ENCODE measurements around the gene CPA3. TPM values are rescaled to one million over a fixed set of nuclear protein-coding genes. Genes with fewer than 3 reads are reported as not detected.

Gene CPA3
- total RNA-seq, 1 experiment from 2014 or later, result not detected

- Mint-ChIP-seq H3K27ac (ENCODE audit: unreplicated experiment) (no peak overlapping the region), H3K27me3 (ENCODE audit: unreplicated experiment) (no peaks in the 10 kb centered on the region), H3K4me1 (ENCODE audit: low read depth, unreplicated experiment) (peaks cover 9% of the 10 kb centered on the region), H3K4me3 (ENCODE audit: low read depth, unreplicated experiment) (no peak overlapping the region), H3K9me3 (ENCODE audit: low read depth, unreplicated experiment) (peaks cover 3% of the 10 kb centered on the region), H3K36me3 (ENCODE audit: insufficient read depth, unreplicated experiment) (no peaks in the 10 kb centered on the region)
- CTCF ChIA-PET, result no interaction called here
- no TSS peak for BruUV-seq (replicated peaks)
- intact Hi-C loops (cut with micrococcal nuclease; ENCODE audit: unreplicated experiment), result no loop called here
- no peak for TF ChIP-seq CTCF (IDR thresholded peaks at IDR 0.05; ENCODE audit: unreplicated experiment)
- DNase-seq, result no peak
Measured at GRCh38 chr3:148922467-148922866, 57.4 kb downstream of the CPA3 start.

GRCh38 chr3:148923592-148923991, 58.5 kb downstream of the CPA3 start:
- no peaks in the 10 kb centered on the region for H3K36me3 Mint-ChIP-seq (ENCODE audit: insufficient read depth, unreplicated experiment)
- peaks cover 9% of the 10 kb centered on the region for H3K4me1 Mint-ChIP-seq (ENCODE audit: low read depth, unreplicated experiment)
- H3K27ac Mint-ChIP-seq (ENCODE audit: unreplicated experiment), result no peak overlapping the region
- CTCF ChIA-PET, result no interaction called here
- no peaks in the 10 kb centered on the region for H3K27me3 Mint-ChIP-seq (ENCODE audit: unreplicated experiment)
- H3K9me3 Mint-ChIP-seq (ENCODE audit: low read depth, unreplicated experiment), result peaks cover 3% of the 10 kb centered on the region
- no peak for DNase-seq
- no TSS peak for BruUV-seq (replicated peaks)
- TF ChIP-seq CTCF (IDR thresholded peaks at IDR 0.05; ENCODE audit: unreplicated experiment), result no peak
- intact Hi-C loops (cut with micrococcal nuclease; ENCODE audit: unreplicated experiment), result no loop called here
- H3K4me3 Mint-ChIP-seq (ENCODE audit: low read depth, unreplicated experiment), result no peak overlapping the region

- Mint-ChIP-seq H3K36me3 (ENCODE audit: insufficient read depth, unreplicated experiment) (no peaks in the 10 kb centered on the region), H3K9me3 (ENCODE audit: low read depth, unreplicated experiment) (peaks cover 3% of the 10 kb centered on the region), H3K27ac (ENCODE audit: unreplicated experiment) (no peak overlapping the region), H3K4me1 (ENCODE audit: low read depth, unreplicated experiment) (peaks cover 9% of the 10 kb centered on the region), H3K4me3 (ENCODE audit: low read depth, unreplicated experiment) (no peak overlapping the region), H3K27me3 (ENCODE audit: unreplicated experiment) (no peaks in the 10 kb centered on the region)
- TF ChIP-seq CTCF (IDR thresholded peaks at IDR 0.05; ENCODE audit: unreplicated experiment), result no peak
- DNase-seq, result no peak
- BruUV-seq (replicated peaks), result no TSS peak
- CTCF ChIA-PET, result no interaction called here
- intact Hi-C loops (cut with micrococcal nuclease; ENCODE audit: unreplicated experiment), result no loop called here
Measured at GRCh38 chr3:148924562-148924961, 59.5 kb downstream of the CPA3 start.

- H3K4me3 Mint-ChIP-seq (ENCODE audit: low read depth, unreplicated experiment), result no peak overlapping the region
- no TSS peak for BruUV-seq (replicated peaks)
- no peaks in the 10 kb centered on the region for H3K27me3 Mint-ChIP-seq (ENCODE audit: unreplicated experiment)
- intact Hi-C loops (cut with micrococcal nuclease; ENCODE audit: unreplicated experiment), result no loop called here
- no peaks in the 10 kb centered on the region for H3K36me3 Mint-ChIP-seq (ENCODE audit: insufficient read depth, unreplicated experiment)
- no peak for DNase-seq
- peaks cover 9% of the 10 kb centered on the region for H3K4me1 Mint-ChIP-seq (ENCODE audit: low read depth, unreplicated experiment)
- CTCF ChIA-PET, result no interaction called here
- no peaks in the 10 kb centered on the region for H3K9me3 Mint-ChIP-seq (ENCODE audit: low read depth, unreplicated experiment)
- TF ChIP-seq CTCF (IDR thresholded peaks at IDR 0.05; ENCODE audit: unreplicated experiment), result no peak
- H3K27ac Mint-ChIP-seq (ENCODE audit: unreplicated experiment), result no peak overlapping the region
Measured at GRCh38 chr3:148925845-148926244, 60.7 kb downstream of the CPA3 start.
